ENCODE data around the gene CDK16. TPM values are rescaled to one million over a fixed set of nuclear protein-coding genes. Genes with fewer than 3 reads are reported as not detected.

CDK16 gene
- total RNA-seq, 2 experiments from 2014 or later = 49.9 to 51.3 TPM

GRCh38 chrX:47224896-47225290 lies 6.4 kb downstream of the CDK16 start:
- peaks cover 15% of the 10 kb centered on the region for H3K36me3 Mint-ChIP-seq
- no peaks in the 10 kb centered on the region for H3K9me3 Mint-ChIP-seq
- H3K4me3 Mint-ChIP-seq = no peak overlapping the region
- H3K27ac Mint-ChIP-seq = no peak overlapping the region
- DNase-seq = no peak
- H3K27me3 Mint-ChIP-seq = no peaks in the 10 kb centered on the region
- peaks cover 16% of the 10 kb centered on the region for H3K4me1 Mint-ChIP-seq

DNA sequence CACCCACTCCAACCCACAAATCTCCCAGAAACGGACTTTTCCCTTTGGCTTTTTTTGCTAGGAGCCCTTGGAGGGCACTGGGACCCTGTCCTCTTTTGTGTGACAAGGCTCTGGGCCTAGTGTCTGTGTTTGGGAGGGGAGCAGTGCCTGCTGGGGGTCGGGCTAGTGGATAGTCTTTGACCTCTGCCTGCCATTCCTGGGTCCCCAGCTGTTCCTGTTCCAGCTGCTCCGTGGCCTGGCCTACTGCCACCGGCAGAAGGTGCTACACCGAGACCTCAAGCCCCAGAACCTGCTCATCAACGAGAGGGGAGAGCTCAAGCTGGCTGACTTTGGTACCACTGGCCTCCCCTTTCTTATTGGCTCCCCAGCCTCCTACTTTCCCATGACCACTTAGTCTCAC lies 7.6 kb downstream of the CDK16 start:
- Mint-ChIP-seq H3K4me1 (peaks cover 4% of the 10 kb centered on the region), H3K9me3 (no peaks in the 10 kb centered on the region), H3K4me3 (no peak overlapping the region), H3K27ac (no peak overlapping the region), H3K36me3 (peaks cover 9% of the 10 kb centered on the region), H3K27me3 (no peaks in the 10 kb centered on the region)
- no peak for DNase-seq

DNA sequence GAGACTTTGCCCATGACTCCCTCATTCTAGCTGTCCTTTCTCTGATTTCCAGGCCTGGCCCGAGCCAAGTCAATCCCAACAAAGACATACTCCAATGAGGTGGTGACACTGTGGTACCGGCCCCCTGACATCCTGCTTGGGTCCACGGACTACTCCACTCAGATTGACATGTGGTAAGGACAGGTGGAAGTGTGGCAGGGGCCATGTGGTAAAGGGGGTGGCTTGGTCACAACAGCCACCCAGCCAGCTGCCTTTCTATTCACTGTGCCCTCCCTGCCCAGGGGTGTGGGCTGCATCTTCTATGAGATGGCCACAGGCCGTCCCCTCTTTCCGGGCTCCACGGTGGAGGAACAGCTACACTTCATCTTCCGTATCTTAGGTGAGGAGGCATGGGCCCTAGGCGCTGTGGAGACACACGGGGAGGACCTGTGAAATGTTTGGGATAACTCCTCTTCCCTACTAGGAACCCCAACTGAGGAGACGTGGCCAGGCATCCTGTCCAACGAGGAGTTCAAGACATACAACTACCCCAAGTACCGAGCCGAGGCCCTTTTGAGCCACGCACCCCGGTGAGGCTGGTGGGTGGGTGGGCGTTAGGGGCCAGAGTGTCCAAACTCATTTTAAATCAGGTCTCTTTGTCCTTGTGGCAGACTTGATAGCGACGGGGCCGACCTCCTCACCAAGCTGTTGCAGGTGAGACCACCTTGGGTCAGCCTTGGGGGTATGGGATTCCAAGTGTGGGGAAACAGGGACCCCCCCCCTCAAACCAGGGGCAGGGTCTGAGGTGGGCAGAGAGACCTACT lies 8.3 kb downstream of the CDK16 start:
- Mint-ChIP-seq H3K36me3 (peaks cover 13% of the 10 kb centered on the region), H3K4me1 (peaks cover 4% of the 10 kb centered on the region), H3K9me3 (no peaks in the 10 kb centered on the region), H3K27me3 (no peaks in the 10 kb centered on the region), H3K4me3 (no peak overlapping the region), H3K27ac (no peak overlapping the region)
- no peak for DNase-seq

DNA sequence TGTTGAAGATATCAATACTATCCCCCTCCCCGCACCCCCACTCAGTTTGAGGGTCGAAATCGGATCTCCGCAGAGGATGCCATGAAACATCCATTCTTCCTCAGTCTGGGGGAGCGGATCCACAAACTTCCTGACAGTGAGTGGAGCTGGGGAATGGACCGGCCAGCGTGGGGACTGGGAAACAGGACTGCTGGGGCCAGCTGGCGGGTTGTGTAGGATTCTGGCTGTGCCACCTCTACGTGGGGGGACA lies 8.8 kb downstream of the CDK16 start:
- Mint-ChIP-seq H3K4me3 (no peak overlapping the region), H3K36me3 (peaks cover 11% of the 10 kb centered on the region), H3K4me1 (no peaks in the 10 kb centered on the region), H3K9me3 (no peaks in the 10 kb centered on the region), H3K27ac (no peak overlapping the region), H3K27me3 (no peaks in the 10 kb centered on the region)
- DNase-seq = no peak

- Mint-ChIP-seq H3K4me1 (no peaks in the 10 kb centered on the region), H3K27me3 (no peaks in the 10 kb centered on the region), H3K9me3 (no peaks in the 10 kb centered on the region), H3K36me3 (peaks cover 10% of the 10 kb centered on the region), H3K27ac (no peak overlapping the region), H3K4me3 (no peak overlapping the region)
- no peak for DNase-seq
These were observed 10.2 kb downstream of the CDK16 start for GRCh38 chrX:47228550-47229270.

GRCh38 chrX:47229427-47229826 lies 10.9 kb downstream of the CDK16 start:
- H3K27ac Mint-ChIP-seq = no peak overlapping the region
- DNase-seq = no peak
- H3K36me3 Mint-ChIP-seq = peaks cover 10% of the 10 kb centered on the region
- no peaks in the 10 kb centered on the region for H3K9me3 Mint-ChIP-seq
- H3K4me1 Mint-ChIP-seq = no peaks in the 10 kb centered on the region
- no peaks in the 10 kb centered on the region for H3K27me3 Mint-ChIP-seq
- no peak overlapping the region for H3K4me3 Mint-ChIP-seq

DNA sequence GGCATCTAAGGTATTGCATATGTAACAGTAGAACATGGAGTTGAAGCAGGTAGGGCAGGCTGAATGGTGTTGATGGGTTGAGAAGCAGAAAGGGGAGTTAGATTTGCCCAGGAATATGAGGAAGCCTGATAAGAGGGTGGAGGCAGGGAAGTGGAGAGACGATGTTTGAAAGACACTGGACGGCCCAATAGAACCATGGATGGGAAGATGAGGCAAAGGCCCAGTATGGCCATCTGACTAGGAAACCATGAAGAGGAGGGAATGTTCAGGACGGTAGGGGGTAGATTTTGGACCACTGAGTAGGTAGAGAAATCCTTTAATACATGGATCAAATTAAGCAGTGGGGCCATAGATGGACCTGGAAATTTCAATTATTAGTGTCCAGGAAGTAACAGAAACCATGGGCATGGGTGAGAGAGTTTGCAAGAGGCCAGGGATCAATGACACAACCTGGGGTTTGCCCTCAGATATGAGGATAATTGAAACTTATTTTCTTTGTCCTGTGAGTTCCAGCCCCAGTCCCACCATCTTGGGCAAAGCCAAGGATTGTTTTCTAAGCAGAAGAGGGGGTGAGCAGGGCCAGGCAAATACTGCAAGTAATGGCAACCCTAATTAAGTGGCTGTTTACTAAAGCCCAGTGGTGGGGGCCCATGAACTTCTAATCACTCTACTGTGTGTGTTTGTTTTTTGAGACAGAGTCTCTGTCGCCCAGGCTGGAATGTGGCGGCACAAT lies 11.8 kb downstream of the CDK16 start:
- Mint-ChIP-seq H3K9me3 (no peaks in the 10 kb centered on the region), H3K27me3 (no peaks in the 10 kb centered on the region), H3K27ac (peak overlapping the region; percentile 48), H3K36me3 (peaks cover 11% of the 10 kb centered on the region), H3K4me1 (peaks cover 2% of the 10 kb centered on the region), H3K4me3 (no peak overlapping the region)
- no peak for DNase-seq

- Mint-ChIP-seq H3K4me1 (peaks cover 11% of the 10 kb centered on the region), H3K4me3 (no peak overlapping the region), H3K36me3 (peaks cover 16% of the 10 kb centered on the region), H3K27me3 (no peaks in the 10 kb centered on the region), H3K9me3 (no peaks in the 10 kb centered on the region), H3K27ac (no peak overlapping the region)
- DNase-seq = no peak
These were observed 12.7 kb downstream of the CDK16 start for GRCh38 chrX:47231167-47231566.

GRCh38 chrX:47232197-47232802 lies 13.8 kb downstream of the CDK16 start:
- peak overlapping the region; percentile 92 for H3K4me3 Mint-ChIP-seq
- H3K9me3 Mint-ChIP-seq = no peaks in the 10 kb centered on the region
- peaks cover 18% of the 10 kb centered on the region for H3K4me1 Mint-ChIP-seq
- H3K36me3 Mint-ChIP-seq = peaks cover 16% of the 10 kb centered on the region
- H3K27ac Mint-ChIP-seq = peak overlapping the region; percentile 96
- no peaks in the 10 kb centered on the region for H3K27me3 Mint-ChIP-seq
- no peak for DNase-seq

- no peaks in the 10 kb centered on the region for H3K27me3 Mint-ChIP-seq
- DNase-seq = peak; percentile 68
- H3K4me3 Mint-ChIP-seq = peak within 1 kb of the TSS; percentile 92
- peaks cover 19% of the 10 kb centered on the region for H3K4me1 Mint-ChIP-seq
- peaks cover 16% of the 10 kb centered on the region for H3K36me3 Mint-ChIP-seq
- H3K27ac Mint-ChIP-seq = peak within 1 kb of the TSS; percentile 96
- no peaks in the 10 kb centered on the region for H3K9me3 Mint-ChIP-seq
These were observed 14.4 kb downstream of the CDK16 start, which contains the start of gene USP11 for GRCh38 chrX:47232803-47233332. Gene USP11 (plus strand): TSS chrX:47233009. CDS start chrX:47233044, 35 bp downstream.

DNA sequence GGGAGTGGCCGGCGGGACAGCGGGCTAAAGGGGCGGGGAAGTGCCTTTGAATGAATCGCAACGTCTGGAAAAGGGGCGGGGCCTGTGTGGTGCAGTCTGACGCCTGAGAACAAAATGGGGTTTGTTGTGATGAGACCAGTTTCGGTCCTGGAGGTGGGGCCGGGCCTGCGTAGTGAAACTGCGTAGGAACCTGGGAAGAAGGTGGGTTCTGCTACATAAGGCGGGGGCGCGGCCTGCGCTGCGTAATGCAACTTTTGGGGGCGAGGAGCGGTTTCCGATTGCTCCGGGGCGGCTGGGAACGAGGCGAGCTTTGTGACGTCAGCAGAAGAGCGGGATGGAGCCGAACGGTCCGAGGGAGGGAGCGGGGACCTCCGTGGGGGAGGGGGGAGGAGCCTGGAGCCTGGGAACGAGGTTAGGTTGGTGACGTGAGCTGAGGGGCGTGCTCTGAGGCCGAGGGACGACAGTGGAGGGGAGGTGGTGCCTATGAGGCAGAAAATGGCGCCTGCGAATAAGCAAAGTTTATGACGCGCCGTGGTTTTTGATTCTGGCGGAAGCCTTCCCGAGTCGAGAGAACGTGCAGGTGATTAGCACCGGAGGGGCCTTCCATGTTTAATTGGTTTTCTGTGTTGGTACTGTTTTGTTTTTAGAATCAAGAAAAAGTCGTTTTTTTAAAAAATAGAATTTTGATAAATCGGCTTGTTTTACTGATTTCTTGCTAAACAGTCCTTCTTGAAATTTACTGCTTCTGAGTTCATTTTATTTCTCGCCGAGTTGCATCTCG lies 15.0 kb downstream of the CDK16 start:
- Mint-ChIP-seq H3K36me3 (peaks cover 16% of the 10 kb centered on the region), H3K27ac (peak overlapping the region; percentile 96), H3K27me3 (no peaks in the 10 kb centered on the region), H3K9me3 (no peaks in the 10 kb centered on the region), H3K4me3 (peak overlapping the region; percentile 92), H3K4me1 (peaks cover 19% of the 10 kb centered on the region)
- peak; percentile 93 for DNase-seq

- H3K4me3 Mint-ChIP-seq = peak overlapping the region; percentile 92
- no peaks in the 10 kb centered on the region for H3K9me3 Mint-ChIP-seq
- no peaks in the 10 kb centered on the region for H3K27me3 Mint-ChIP-seq
- peaks cover 19% of the 10 kb centered on the region for H3K4me1 Mint-ChIP-seq
- peak overlapping the region; percentile 75 for H3K27ac Mint-ChIP-seq
- H3K36me3 Mint-ChIP-seq = peaks cover 14% of the 10 kb centered on the region
- no peak for DNase-seq
These were observed 16.1 kb downstream of the CDK16 start for GRCh38 chrX:47234583-47234982.

- Mint-ChIP-seq H3K27me3 (no peaks in the 10 kb centered on the region), H3K36me3 (peaks cover 12% of the 10 kb centered on the region), H3K4me1 (peaks cover 19% of the 10 kb centered on the region), H3K4me3 (peak overlapping the region; percentile 45), H3K27ac (peak overlapping the region; percentile 18), H3K9me3 (no peaks in the 10 kb centered on the region)
- DNase-seq = no peak
These were observed 17.2 kb downstream of the CDK16 start for GRCh38 chrX:47235691-47236103.

GRCh38 chrX:47239199-47239598 lies 20.7 kb downstream of the CDK16 start:
- H3K9me3 Mint-ChIP-seq = no peaks in the 10 kb centered on the region
- H3K27me3 Mint-ChIP-seq = no peaks in the 10 kb centered on the region
- peaks cover 19% of the 10 kb centered on the region for H3K4me1 Mint-ChIP-seq
- H3K36me3 Mint-ChIP-seq = peaks cover 11% of the 10 kb centered on the region
- DNase-seq = no peak
- peak overlapping the region; percentile 43 for H3K27ac Mint-ChIP-seq
- no peak overlapping the region for H3K4me3 Mint-ChIP-seq

Measured in activated naive CD8-positive, alpha-beta T cell treated with anti-CD3 and anti-CD28 coated beads for 36 hours (primary cell).